HL-60/S4 treated with phorbol 12-myristate 13-acetate at 8.2 ng/mL for 4 days and 3 days (cell line): ENCODE measurements around the gene ATP8A2.

Experiments used
- in situ Hi-C: fragments of 300-500 bp; cut with MboI; formaldehyde crosslinking; loops from 2 replicates; pipeline ENCODE4 v1.15.0; 2022; ENCODE audit warnings: low sequenced_read_pairs

Gene ATP8A2

DNA sequence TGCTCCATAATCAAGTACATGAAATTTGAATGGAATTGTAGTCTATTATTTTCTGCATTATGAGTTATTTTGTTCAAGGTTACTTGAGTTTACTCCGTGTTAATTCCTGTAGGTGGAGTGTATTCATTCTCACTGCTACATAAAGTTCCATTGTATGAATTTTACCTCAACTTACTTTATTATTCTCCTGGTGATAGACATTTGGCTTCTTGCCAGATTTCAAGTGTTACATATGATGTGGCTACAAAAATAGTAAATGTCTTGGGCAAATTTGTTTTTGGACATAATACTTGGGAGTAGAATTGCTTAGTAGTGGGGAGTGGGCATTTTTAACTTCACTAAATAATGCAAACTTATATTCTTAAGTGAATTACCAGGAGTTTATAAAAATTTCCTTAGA is 351.1 kb downstream of the ATP8A2 start:
- in situ Hi-C loops: no loop called here

DNA sequence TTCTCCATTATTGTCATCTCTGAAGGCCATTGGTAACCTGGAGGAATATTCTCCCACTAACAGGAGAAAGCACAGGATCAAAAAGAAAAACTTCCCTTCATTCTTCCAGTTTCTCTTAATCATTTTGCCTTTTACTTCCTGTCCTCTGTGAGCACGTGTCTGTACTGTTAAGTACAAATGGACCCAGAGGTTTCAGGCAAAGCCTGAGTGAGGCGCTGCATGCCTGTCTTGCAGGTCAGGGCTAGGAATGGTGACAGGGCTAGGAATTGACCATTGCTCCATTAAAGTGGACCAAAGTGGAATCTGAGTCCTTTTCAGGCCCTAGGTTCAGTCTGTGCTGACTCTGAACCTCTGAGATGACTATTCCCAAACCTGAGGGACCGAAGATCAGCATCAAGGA is 353.3 kb downstream of the ATP8A2 start:
- in situ Hi-C loops: no loop called here

DNA sequence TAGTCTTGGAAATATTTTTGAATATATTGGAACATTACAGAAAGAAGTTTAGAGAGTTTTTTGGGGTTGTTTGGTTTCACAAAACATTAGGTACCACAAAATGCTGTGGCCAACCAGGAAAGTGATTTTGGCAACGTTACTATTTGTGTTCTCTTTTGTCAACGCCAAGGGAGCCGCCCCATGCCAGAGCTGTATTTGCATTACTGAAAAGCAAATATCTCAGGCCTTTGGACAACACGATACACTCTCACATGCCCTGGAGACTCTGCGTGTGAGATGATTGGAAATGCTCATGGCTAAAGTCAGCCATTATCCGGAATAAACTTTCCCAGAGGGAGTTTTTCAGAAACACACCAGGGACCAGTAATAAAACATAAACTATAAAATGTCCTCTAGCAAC is 355.5 kb downstream of the ATP8A2 start:
- in situ Hi-C loops: no loop called here

DNA sequence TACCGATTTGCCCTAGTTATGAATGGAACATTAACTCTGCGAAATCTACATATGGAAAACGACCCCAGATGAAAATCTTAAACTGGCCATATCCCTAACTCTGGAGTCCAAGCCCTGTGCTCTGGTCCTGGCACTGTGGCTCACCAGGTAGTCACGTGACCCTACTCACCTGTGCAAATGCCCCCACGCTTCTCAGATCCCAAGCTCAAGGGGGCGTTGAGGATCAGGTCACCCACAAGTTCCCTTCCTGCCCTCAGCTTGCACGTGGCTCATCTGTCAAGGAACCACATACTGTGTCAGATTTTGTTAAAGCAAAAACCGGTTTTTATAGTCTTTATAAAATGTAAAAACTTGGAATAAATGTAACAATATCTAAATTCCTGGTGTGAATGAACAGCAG is 356.0 kb downstream of the ATP8A2 start:
- in situ Hi-C loops: no loop called here

DNA sequence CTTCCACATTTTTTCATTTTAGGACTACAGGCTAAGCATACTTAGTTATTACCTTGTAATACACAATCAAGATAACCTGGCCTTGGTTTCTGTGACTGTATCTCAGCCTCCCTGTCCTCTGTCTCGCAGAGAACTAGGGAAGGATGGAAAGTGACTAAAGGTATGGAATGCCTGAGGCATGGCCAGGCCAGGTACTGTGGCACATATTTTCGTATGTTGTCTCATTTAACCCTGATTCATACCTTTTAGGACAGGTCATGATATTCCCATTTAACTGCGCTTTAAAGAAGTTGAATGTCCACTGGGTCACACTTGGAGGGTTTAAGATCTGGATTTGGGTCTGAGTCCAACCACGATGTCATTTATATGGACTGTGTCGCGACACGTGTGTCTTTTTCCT is 357.4 kb downstream of the ATP8A2 start:
- in situ Hi-C loops: no loop called here

DNA sequence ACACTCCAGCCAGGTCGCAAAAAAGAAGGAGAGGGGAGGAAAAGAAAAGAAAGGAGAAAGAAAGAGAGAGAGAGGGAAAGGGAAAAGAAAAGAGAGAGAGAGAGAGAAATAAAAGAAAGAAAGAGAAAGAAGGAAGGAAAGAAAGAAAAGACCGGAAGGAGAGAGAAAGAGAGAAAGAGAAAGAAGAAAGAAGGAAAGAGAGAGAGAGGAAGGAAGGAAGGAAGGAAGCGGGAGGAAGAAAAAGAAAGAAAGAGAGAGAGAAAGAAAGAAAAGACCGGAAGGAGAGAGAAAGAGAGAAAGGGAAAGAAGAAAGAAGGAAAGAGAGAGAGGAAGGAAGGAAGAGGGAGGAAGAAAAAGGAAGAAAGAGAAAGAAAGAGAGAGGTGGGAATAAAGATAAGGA is 359.3 kb downstream of the ATP8A2 start:
- in situ Hi-C loops: no loop called here

DNA sequence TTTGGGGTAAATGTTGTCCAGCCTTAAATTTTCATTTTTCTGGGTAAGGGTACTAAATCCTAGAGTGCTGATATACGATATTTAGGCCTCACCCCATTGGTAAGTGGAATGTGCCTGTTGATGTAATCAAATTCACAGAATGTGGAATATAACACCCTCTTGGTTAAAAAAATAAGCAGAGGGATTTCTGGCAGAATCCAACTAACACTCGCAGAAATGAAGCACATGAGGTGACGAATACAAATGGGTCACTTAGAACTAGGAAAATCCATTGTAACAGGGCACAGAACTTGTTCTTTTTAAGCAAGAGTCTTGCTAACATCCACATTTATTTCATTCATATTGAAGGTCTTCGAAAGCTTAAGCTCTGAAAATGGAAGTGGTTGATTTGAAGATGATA is 359.8 kb downstream of the ATP8A2 start:
- in situ Hi-C loops: no loop called here

DNA sequence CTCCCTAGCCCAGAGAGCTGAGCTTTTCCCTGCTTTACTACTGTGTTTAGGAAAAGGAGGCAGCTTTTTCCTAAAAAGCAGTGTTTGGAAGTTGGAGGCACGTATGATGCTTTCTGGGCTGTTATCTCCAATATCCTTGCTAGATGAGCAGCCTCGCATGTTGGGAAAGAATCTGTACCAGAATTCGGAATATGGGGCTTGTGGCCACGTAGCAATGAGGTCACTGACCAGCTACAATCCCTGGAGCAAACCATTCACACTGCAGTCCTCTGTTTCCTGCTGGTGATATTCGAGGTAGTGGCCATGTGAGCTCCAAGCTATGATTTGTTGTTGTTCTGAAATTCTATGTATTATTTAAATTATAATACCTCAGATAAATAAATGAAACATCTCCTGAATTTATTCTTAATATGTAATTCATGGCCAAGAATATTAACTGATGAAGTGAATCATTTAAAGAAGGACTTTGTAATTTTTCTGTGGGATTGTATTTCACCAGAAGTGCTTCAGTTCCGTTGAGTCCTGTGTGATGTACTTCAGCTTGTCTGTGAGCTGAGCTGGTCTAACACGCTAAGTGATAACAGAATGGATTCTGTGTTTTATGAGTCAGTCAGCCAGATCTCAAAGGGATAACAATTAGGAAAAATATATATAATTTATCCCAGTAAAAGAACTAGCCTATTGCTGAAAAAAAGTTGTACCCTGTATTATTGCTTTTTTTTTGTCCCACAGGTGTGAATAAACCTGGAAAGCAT is 360.5 kb downstream of the ATP8A2 start:
- in situ Hi-C loops: no loop called here

DNA sequence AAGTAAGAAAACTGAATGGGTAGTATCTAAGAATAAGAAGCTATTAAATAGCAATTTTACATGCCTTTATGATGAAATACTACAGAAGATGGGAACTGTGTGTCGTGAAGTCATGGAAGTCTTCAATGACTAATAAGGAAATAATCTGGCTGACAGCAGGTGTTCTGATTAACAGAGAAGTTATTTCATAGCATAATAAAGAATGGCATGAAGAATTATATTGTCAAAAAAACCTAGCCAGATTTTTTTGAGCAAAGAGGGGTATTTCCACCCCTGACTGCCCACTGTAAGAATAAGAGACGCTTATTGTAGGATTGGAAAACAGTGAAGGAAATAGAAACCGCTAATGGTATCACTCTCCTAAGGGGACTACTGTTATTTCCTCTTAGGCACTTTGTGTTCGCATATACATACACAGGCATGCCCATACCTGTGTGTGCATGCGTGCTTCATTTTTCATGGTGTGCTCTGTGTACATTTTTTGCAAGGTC is 361.3 kb downstream of the ATP8A2 start:
- in situ Hi-C loops: no loop called here

DNA sequence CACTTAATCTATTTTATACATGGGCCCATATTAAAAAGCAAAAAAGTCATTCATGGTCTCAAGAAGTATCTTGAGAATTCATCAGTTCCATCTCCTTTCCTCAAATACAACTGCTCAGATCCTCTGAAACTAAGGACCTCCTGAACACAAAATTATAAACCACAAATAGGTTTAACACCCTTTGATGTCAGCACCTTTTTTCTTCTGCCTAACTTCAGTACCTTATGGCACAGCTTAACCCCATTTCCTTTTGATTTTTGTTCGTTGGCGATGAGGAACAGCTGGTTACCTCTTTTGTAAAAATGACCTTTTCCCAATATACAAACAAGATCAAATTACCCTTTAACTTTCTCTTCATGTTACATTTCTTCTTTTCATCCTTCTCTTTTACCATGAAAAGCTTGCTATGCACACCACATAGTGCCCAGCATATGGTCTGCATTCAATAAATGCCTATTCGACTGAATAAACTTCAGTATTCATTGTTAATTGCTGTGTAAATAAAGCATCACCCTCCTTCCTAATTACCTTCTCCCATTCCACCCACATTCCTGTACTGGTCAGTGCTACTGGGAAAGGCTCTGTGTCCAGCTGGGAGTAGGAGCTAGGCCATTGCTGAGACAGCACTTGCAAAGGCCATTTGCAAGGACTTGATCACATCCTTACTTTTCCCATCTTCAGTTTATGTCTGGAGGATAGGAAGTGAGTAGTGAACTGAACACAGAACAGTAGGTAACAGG is 362.1 kb downstream of the ATP8A2 start:
- in situ Hi-C loops: no loop called here

DNA sequence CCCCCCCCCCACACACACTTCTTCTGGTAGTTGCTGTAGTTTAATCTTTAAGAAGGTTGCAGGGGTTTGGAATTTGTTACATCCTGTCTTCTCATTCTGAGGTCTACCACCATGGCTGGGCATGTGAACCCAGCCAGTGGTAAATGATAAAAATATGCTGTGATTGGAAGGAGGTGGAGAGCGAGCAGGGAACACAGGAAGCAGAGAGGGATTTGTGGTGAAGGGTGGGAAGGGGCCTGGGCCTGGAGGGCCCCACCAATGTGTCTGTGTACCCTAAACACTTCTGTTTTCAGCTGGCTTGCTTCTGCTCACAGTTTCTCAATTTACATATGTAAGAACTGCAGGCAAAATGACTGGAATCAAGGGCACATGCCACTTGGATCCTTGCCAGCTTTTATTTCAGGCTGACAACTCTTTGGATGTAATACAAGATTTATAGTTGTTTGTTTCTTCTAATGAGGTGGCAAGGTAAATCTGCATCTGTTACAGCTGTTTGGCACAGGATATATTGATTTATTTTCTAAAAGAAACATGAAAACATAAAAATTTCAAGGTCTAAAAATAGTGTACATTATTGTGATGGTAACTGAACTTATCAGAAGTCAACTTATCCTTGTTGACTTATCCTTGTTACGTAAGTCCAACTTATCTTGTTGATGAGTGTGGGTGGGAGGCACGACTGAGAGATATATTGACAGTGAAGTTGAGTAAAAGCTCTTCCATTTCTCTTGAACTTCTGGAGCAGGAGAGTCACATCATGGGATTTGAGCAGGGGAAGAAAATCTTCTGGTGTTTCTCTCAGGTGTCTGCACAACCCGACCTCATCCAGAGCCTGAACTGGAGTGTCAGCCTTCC is 366.8 kb downstream of the ATP8A2 start:
- in situ Hi-C loops: no loop called here

DNA sequence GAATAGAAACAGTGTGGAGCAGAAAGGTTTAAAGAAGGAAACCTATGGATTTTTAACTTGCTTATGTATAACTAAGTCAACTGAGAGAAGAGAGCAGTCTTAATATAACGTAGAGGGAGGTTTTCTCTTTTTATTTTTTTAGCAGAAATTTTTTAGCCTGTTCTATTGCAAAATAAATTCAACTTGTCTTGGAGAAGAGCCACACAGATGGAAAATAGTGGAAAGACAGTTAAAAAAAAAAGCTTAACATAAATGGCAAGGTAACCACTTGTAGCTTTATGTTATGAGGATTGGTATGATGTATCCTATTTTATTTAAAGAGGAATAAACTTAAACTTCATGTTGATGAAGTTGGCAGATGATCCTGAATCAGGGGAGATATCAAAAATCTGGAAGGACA is 367.6 kb downstream of the ATP8A2 start:
- in situ Hi-C loops: no loop called here

DNA sequence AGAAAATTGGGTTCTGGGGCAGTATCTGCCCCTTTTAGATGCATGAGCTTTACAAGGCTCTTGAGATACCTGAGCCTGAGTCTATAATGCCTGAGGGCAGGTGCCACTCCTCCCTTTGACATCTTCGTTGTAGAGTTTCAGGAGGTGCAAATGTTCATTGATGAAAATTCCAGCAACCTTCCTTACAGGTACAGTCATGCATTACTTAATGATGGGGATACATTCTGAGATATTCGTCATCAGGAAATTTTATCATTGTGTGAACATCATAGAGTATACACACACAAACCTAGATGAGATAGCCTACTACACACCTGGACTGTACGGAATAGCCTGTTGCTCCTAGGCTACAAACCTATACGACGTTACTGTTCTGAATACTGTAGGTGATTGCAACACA is 370.0 kb downstream of the ATP8A2 start:
- in situ Hi-C loops: no loop called here

DNA sequence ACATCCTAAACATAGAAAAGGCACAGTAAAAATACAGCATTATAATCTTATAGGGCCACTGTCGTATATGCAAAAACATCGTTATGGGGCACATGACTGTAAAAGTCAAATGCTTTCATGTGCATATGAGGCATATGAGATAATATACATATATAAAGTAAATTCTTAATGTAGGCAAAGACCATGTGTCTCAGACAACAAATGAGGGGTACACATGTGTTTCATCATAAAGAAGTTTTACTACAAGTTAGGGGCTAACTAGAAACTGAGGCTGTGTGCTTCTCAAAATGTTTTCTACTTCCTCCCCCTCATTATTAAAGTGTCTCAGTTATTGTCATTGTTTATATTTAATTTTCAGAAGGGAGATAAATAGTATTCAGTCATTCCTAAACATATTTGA is 370.4 kb downstream of the ATP8A2 start:
- in situ Hi-C loops: no loop called here

DNA sequence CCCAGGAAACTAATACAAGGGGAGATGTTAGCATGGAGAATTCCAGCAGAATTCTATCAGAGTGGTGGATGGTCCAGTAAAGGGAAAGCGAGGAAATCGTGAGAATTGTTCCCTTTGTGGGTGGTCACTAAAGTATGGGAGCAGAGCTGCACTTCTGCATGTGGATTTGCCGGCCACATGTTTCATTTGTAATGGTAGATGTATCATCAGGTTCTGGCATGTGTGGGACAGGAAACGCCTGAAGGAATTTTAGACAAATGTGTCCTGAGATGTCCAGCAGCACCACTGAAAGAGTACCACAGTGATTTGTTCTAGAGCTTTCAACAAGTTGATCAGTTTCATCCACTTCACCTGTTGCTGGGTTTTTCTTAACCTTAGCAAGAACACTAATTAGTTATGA is 371.6 kb downstream of the ATP8A2 start:
- in situ Hi-C loops: no loop called here

DNA sequence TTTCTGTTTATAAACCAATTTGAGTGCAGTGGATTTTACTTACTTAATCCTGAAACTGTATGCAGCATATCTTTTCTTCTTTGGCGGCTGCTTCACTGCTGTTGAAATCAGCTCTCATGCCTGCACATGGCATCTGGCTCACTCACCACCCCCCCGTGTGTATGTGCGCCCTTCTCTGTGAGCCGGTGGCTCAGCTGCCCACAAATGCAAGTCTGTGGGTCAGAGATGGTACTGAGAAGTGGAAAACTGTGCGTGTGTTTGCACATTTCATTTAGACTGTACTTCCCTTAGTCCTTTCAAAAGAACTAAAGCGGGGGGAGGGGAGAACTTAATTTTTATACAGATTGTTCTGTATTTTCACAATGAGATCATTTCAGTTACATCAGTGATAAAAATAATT is 372.4 kb downstream of the ATP8A2 start:
- in situ Hi-C loops: no loop called here

DNA sequence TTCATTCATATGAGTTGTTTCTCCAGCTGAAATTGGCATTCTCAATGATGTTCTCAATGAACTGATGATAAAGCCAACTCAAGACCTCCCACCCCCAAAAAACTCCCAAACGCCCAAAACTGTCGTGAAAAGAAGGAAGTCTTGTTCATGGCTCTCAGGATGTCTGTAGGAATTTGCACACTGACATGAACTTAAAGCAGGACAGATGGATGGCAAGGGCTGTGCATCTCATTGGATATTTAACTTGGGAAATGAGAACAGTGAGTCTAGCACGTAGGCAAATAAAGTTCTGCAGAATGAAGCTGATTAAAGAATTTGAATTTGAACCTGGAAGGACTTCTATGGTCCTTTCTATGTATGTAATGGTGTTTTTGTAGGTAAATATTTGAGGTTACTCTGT is 374.4 kb downstream of the ATP8A2 start:
- in situ Hi-C loops: no loop called here

DNA sequence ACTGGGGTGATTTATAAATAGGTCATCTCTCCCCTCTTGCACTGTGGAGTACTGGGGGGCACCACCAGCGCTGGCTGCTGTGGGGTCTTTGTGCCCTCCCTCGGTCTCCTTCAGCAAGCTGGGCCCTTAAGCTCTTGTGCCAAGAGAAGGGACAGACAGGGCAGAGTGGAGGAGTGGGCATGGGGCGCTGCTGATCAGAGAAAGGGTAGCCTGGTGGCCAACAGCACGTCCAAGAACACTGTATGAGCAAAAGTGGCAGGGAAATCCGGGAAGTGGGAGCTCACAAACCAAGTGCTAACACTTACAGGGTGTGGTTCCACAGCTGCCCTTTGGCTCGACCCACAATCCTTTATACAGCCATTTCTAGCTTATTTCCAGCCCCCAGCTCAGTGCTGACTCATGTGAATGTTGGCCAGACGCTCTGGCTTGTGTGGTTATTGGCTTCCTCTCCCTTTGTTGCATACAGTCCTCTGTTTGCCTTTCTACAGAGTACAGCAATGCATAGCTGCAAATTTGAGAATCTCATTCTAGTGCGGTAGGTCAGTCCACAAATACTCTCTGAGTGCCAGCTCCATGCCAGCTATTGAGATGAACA is 381.3 kb downstream of the ATP8A2 start:
- in situ Hi-C loops: no loop called here

DNA sequence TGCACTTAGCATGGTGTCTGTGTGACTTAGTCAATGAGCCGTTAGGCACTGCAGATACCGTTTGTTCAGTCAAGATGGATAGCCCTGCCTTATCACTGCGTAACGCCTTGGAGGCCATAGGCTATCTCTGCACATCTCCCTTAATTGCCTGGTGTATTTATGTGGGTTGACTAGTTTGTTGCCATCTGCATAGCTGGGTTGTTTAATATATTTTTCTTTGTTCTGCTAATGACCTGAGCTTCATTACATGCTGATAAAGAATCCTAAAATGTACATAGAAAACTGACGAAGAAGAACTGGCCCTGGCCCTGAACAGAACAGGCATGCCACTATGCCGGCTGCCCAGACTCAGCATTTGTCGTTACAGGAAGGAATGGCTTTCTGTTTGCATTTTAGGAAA is 382.2 kb downstream of the ATP8A2 start:
- in situ Hi-C loops: no loop called here

DNA sequence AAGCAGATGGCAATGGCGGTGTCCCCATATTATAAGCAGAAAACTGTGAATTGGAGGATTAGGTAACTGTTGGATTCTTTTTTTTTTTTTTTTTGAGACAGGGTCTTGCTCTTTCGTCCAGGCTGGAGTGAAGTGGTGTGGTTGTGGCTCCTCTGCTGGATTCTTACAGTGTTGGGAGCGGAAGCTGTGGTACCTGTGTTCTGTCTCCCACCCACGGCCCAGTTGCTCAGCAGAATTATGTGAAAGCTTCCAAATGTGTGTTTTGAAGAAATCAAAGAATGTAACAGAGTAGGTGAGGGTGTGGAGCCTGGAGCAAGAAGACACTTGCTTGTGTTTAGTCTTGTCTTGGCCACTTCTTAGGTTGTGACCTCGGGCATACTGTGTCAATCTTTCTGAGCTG is 384.5 kb downstream of the ATP8A2 start:
- in situ Hi-C loops: no loop called here

DNA sequence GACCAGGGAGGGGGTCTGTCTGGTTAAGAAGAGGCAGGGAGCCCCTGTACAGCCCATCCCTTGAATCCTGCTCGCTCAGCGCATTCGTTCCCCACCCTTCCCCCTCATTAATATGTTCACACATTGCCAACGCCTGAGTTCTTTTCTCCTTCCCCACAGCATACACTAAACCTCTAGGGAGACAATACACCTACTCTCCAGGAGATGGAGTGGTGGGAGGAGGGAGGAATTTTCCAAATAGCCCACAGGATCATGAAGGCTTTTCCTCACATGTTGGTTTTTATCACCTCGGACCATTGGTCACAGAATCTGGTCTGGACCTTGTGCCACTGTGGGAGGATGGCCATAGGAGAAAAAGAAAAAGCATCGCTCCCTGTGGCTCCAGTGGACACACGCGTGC is 385.1 kb downstream of the ATP8A2 start:
- in situ Hi-C loops: no loop called here
